NB4 (cell line): ENCODE measurements around the gene B4GALT3.

Experiments used
- DNase-seq: peaks from one replicate; pipeline ENCODE4 v3.0.0; 2010; ENCODE audit warnings: low read depth
- H3K4me3 ChIP-seq: one replicate; pipeline ENCODE4 v1.5.1; 2011; ENCODE audit warnings: mild to moderate bottlenecking, low read depth, low read length, moderate library complexity
- MYC ChIP-seq: IDR thresholded peaks from 2 replicates; pipeline ENCODE4 v1.6.1; 2011; ENCODE audit warnings: low read depth, low read length
- POLR2A ChIP-seq: IDR thresholded peaks from 2 replicates; pipeline ENCODE4 v1.6.1; 2011; ENCODE audit warnings: mild to moderate bottlenecking; ENCODE audit not compliant: insufficient read length; ENCODE audit errors: extremely low read depth
- TF ChIP-seq, protein P1 (sequence below): IDR thresholded peaks from 2 replicates; pipeline ENCODE4 v1.6.1; 2011; ENCODE audit warnings: low read depth, low read length
- TF ChIP-seq, protein P2 (sequence below): IDR thresholded peaks from one replicate; pipeline ENCODE4 v1.5.1; 2012; ENCODE audit warnings: low read depth, low read length

The B4GALT3 gene

GRCh38 chr1:161140755-161141400 lies 36.4 kb downstream of the B4GALT3 start:
- DNase-seq: no peak
- TF ChIP-seq POLR2A (no peak), MYC (no peak)
- TF ChIP-seq, protein P1, sequence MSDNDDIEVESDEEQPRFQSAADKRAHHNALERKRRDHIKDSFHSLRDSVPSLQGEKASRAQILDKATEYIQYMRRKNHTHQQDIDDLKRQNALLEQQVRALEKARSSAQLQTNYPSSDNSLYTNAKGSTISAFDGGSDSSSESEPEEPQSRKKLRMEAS: no peak
- TF ChIP-seq, protein P2, sequence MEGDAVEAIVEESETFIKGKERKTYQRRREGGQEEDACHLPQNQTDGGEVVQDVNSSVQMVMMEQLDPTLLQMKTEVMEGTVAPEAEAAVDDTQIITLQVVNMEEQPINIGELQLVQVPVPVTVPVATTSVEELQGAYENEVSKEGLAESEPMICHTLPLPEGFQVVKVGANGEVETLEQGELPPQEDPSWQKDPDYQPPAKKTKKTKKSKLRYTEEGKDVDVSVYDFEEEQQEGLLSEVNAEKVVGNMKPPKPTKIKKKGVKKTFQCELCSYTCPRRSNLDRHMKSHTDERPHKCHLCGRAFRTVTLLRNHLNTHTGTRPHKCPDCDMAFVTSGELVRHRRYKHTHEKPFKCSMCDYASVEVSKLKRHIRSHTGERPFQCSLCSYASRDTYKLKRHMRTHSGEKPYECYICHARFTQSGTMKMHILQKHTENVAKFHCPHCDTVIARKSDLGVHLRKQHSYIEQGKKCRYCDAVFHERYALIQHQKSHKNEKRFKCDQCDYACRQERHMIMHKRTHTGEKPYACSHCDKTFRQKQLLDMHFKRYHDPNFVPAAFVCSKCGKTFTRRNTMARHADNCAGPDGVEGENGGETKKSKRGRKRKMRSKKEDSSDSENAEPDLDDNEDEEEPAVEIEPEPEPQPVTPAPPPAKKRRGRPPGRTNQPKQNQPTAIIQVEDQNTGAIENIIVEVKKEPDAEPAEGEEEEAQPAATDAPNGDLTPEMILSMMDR: no peak
- H3K4me3 ChIP-seq: no peak overlapping the region

DNA sequence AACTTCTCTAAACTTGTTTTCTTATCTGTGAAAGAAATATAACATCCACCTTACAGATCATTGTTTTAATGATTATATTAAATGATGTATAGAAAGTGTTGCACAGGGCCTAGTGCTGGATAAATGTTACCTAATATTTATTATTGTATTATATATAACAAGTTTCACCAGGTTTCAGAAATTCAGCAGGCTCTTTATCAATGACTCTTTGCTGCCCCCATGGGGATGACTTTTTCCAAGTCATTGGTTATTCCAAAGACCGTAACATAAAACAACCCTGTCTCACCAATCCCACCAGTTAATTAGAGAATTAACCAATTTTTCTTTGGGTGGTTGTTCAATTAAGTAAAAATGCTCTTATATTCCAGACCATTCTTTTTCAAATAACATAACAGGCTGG lies 37.5 kb downstream of the B4GALT3 start:
- DNase-seq: peak; percentile 70
- TF ChIP-seq MYC: no peak
- TF ChIP-seq, protein P2: peak; percentile 38
- TF ChIP-seq POLR2A: no peak
- TF ChIP-seq, protein P1: no peak
- no peak overlapping the region for H3K4me3 ChIP-seq

DNA sequence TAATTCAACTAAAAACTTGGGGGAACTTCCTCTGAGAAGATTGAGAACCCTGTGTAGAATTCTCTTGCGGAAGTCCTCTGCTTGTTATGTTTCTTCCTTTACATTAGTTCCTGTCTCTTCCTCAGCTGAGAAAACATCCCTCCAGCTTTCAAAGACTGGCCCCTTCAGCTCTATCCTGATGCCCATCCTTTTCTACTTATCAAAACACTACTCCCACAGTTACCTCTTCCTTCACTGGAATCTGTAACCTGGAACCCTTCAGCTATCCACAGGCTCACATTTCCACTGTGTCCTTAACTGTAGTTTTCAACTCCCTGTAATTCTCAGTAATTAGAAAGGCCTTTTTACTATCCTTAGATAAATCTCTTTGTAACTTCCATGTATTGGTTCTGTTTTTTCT lies 38.9 kb downstream of the B4GALT3 start:
- no peak for DNase-seq
- no peak overlapping the region for H3K4me3 ChIP-seq

GRCh38 chr1:161137881-161138280 lies 39.4 kb downstream of the B4GALT3 start:
- H3K4me3 ChIP-seq: no peak overlapping the region
- no peak for DNase-seq
- TF ChIP-seq, protein P1: no peak
- TF ChIP-seq MYC (no peak), POLR2A (no peak)
- TF ChIP-seq, protein P2: no peak

More for the DNA sequence above, 38.9 kb downstream of the B4GALT3 start:
- TF ChIP-seq POLR2A (no peak), MYC (no peak)
- TF ChIP-seq, protein P2: no peak
- TF ChIP-seq, protein P1: no peak

- TF ChIP-seq, protein P1: no peak
- TF ChIP-seq MYC: no peak
- no peak for TF ChIP-seq POLR2A
- TF ChIP-seq, protein P2: no peak
- peak overlapping the region; percentile 85 for H3K4me3 ChIP-seq
- DNase-seq: no peak
These were observed 44.0 kb downstream of the B4GALT3 start for GRCh38 chr1:161133220-161133740.
